PC-9 (cell line): ENCODE measurements around the gene CUL9.

Experiments
- CTCF ChIP-seq: fragments of 200-600 bp; sonication (generic); conservative IDR thresholded peaks from 2 replicates; pipeline ENCODE4 v1.6.1; 2017; ENCODE audit warnings: mixed run types, antibody characterized with exemption, mild to moderate bottlenecking, moderate library complexity
- EZH2 ChIP-seq: fragments of 200-600 bp; sonication (generic); IDR thresholded peaks from 2 replicates; pipeline ENCODE4 v1.8.0; 2017; ENCODE audit warnings: antibody characterized with exemption, low read depth

GRCh38 chr6:43200541-43200940, 18.5 kb downstream of the CUL9 start:
- no peak for TF ChIP-seq CTCF
- no peak for TF ChIP-seq EZH2
